Measurements from ENCODE around the gene DUS4L. TPM values are rescaled to one million over a fixed set of nuclear protein-coding genes. Genes with fewer than 3 reads are reported as not detected.
A peak's percentile ranks its signal among the peaks of the same experiment; 100 is the strongest.

The DUS4L gene
- total and polyA plus RNA-seq, 2 of the 13 experiments (the other 11 are each of a cell fraction or from before 2014, with no cell fraction given): 5.6 to 9.8 TPM

GRCh38 chr7:107563775-107564552 lies at the start of gene DUS4L, which contains the start of gene COG5 (continued):
- TF ChIP-seq, protein P1, sequence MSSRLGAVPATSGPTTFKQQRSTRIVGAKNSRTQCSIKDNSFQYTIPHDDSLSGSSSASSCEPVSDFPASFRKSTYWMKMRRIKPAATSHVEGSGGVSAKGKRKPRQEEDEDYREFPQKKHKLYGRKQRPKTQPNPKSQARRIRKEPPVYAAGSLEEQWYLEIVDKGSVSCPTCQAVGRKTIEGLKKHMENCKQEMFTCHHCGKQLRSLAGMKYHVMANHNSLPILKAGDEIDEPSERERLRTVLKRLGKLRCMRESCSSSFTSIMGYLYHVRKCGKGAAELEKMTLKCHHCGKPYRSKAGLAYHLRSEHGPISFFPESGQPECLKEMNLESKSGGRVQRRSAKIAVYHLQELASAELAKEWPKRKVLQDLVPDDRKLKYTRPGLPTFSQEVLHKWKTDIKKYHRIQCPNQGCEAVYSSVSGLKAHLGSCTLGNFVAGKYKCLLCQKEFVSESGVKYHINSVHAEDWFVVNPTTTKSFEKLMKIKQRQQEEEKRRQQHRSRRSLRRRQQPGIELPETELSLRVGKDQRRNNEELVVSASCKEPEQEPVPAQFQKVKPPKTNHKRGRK (CRISPR knock-in tag; IDR thresholded peaks at IDR 0.05): no peak
- no peak for TF ChIP-seq SSRP1 (CRISPR knock-in tag; IDR thresholded peaks at IDR 0.05)
- TF ChIP-seq ZNF275 (CRISPR knock-in tag; IDR thresholded peaks at IDR 0.05; ENCODE audit: borderline replicate concordance): peak; percentile 85
- TF ChIP-seq MAF1 (CRISPR knock-in tag; IDR thresholded peaks at IDR 0.05; ENCODE audit: borderline replicate concordance): peak; percentile 80
- TF ChIP-seq, protein P2, sequence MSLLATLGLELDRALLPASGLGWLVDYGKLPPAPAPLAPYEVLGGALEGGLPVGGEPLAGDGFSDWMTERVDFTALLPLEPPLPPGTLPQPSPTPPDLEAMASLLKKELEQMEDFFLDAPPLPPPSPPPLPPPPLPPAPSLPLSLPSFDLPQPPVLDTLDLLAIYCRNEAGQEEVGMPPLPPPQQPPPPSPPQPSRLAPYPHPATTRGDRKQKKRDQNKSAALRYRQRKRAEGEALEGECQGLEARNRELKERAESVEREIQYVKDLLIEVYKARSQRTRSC (CRISPR knock-in tag; IDR thresholded peaks at IDR 0.05; ENCODE audit: low read depth): no peak
- TF ChIP-seq ZUFSP (CRISPR knock-in tag; IDR thresholded peaks at IDR 0.05; ENCODE audit: borderline replicate concordance): no peak
- no peak for TF ChIP-seq ZNF432 (CRISPR knock-in tag; IDR thresholded peaks at IDR 0.05; ENCODE audit: borderline replicate concordance)
- peak; percentile 94 for TF ChIP-seq DMAP1 (CRISPR knock-in tag; IDR thresholded peaks at IDR 0.05)
- peak; percentile 75 for TF ChIP-seq ZNF501 (CRISPR knock-in tag; IDR thresholded peaks at IDR 0.05)
- TF ChIP-seq GATAD1 (CRISPR knock-in tag; IDR thresholded peaks at IDR 0.05): peak; percentile 98
- no peak; the same call in 1 of the 2 replicates for TF ChIP-seq ZNF713 (CRISPR knock-in tag; IDR thresholded peaks at IDR 0.05)
- 0 out of 2 replicates have a peak, but pooled peaks have one; percentile 73 for TF ChIP-seq TSC22D2 (CRISPR knock-in tag; IDR thresholded peaks at IDR 0.05; ENCODE audit: borderline replicate concordance)
- peak; percentile 92 for TF ChIP-seq ZNF605 (CRISPR knock-in tag; IDR thresholded peaks at IDR 0.05)
- peak; percentile 38; the same call in 1 of the 2 replicates for TF ChIP-seq RARA (CRISPR knock-in tag; IDR thresholded peaks at IDR 0.05)
- TF ChIP-seq NAIF1 (CRISPR knock-in tag; IDR thresholded peaks at IDR 0.05; ENCODE audit: borderline replicate concordance): peak; percentile 87; the same call in 1 of the 2 replicates
- no peak for TF ChIP-seq ZNF780A (CRISPR knock-in tag; IDR thresholded peaks at IDR 0.05)
- TF ChIP-seq BCL3 (CRISPR knock-in tag; IDR thresholded peaks at IDR 0.05): 0 out of 2 replicates have a peak, but pooled peaks have one; percentile 37
- TF ChIP-seq AGO1 (IDR thresholded peaks at IDR 0.05; ENCODE audit: low read depth, low read length, poor library complexity, severe bottlenecking): peak; percentile 41
- peak; percentile 76; the same call in 1 of the 2 replicates for TF ChIP-seq ZNF138 (CRISPR knock-in tag; IDR thresholded peaks at IDR 0.05; ENCODE audit: low read depth)
- TF ChIP-seq FOXC1 (CRISPR knock-in tag; IDR thresholded peaks at IDR 0.05; ENCODE audit: borderline replicate concordance): peak; percentile 88
- peak; percentile 66 for TF ChIP-seq HDAC2 (CRISPR knock-in tag; IDR thresholded peaks at IDR 0.05)
- TF ChIP-seq ERF (CRISPR knock-in tag; IDR thresholded peaks at IDR 0.05): peak; percentile 87
- TF ChIP-seq TBL1XR1 (IDR thresholded peaks at IDR 0.05; ENCODE audit: borderline replicate concordance, low read length, partially characterized antibody): no peak
- TF ChIP-seq TARDBP (CRISPR knock-in tag; IDR thresholded peaks at IDR 0.05): peak; percentile 84
